Keratinocyte (primary cell): Measurements from ENCODE around the gene TPT1.

ENCODE experiments used
- EZH2 ChIP-seq: IDR thresholded peaks from one replicate; pipeline ENCODE4 v1.6.1; 2012; ENCODE audit warnings: inconsistent platforms, mild to moderate bottlenecking, low read length, moderate library complexity
- TF ChIP-seq, protein P1 (sequence below), 3 experiments: IDR thresholded peaks in 1 of 3; conservative IDR thresholded peaks in 1 of 3; optimal IDR thresholded peaks in 1 of 3; 2 replicates in 2 of 3; 3 replicates in 1 of 3; pipeline versions ENCODE3 to v1.5.1; 2011; ENCODE audit warnings: low read length in 3 of 3, mild to moderate bottlenecking in 3 of 3, moderate library complexity in 2 of 3, control low read depth in 1 of 3, inconsistent platforms in 1 of 3; ENCODE audit not compliant: insufficient read depth in 2 of 3; ENCODE audit errors: extremely low read depth in 1 of 3

GRCh38 chr13:45356966-45357672 lies 16.1 kb upstream of the TPT1 start:
- TF ChIP-seq EZH2, result no peak
- TF ChIP-seq, protein P1, sequence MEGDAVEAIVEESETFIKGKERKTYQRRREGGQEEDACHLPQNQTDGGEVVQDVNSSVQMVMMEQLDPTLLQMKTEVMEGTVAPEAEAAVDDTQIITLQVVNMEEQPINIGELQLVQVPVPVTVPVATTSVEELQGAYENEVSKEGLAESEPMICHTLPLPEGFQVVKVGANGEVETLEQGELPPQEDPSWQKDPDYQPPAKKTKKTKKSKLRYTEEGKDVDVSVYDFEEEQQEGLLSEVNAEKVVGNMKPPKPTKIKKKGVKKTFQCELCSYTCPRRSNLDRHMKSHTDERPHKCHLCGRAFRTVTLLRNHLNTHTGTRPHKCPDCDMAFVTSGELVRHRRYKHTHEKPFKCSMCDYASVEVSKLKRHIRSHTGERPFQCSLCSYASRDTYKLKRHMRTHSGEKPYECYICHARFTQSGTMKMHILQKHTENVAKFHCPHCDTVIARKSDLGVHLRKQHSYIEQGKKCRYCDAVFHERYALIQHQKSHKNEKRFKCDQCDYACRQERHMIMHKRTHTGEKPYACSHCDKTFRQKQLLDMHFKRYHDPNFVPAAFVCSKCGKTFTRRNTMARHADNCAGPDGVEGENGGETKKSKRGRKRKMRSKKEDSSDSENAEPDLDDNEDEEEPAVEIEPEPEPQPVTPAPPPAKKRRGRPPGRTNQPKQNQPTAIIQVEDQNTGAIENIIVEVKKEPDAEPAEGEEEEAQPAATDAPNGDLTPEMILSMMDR (optimal IDR thresholded peaks at IDR 0.05 in 1 of 3, IDR thresholded peaks at IDR 0.05 in 1 of 3, conservative IDR thresholded peaks at IDR 0.05 in 1 of 3; ENCODE audit: extremely low read depth in 1 of 3, insufficient read depth in 2 of 3, low read length in 3 of 3), result no peak
